GM18909 (cell line): Measurements from ENCODE around the gene MED14.

Source experiments
- ATAC-seq: cut with Tn5 transposase; IDR thresholded peaks from one replicate; pipeline ENCODE4 v1.9.1; 2021; ENCODE audit warnings: mild to moderate bottlenecking; ENCODE audit not compliant: unreplicated experiment, poor library complexity

The MED14 gene

DNA sequence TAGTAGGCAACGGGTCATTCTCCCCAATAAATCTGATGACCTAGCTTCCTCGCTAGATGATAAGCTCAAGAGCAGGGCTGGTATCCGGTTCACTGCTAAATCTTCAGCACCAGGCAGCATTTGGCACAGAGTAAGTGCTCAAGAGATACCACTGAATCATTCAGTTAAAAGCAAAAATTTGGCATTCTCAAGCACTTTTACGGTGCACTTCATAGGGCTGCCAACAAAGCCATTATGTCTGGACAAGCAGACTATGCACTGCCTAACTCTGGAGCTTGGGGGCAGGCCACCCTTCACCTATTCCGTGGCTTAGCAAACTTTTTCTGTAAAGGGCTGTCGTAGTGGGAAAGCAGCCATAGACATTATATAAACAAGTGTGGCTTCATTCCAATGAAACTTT lies 64.2 kb downstream of the MED14 start:
- no peak for ATAC-seq

DNA sequence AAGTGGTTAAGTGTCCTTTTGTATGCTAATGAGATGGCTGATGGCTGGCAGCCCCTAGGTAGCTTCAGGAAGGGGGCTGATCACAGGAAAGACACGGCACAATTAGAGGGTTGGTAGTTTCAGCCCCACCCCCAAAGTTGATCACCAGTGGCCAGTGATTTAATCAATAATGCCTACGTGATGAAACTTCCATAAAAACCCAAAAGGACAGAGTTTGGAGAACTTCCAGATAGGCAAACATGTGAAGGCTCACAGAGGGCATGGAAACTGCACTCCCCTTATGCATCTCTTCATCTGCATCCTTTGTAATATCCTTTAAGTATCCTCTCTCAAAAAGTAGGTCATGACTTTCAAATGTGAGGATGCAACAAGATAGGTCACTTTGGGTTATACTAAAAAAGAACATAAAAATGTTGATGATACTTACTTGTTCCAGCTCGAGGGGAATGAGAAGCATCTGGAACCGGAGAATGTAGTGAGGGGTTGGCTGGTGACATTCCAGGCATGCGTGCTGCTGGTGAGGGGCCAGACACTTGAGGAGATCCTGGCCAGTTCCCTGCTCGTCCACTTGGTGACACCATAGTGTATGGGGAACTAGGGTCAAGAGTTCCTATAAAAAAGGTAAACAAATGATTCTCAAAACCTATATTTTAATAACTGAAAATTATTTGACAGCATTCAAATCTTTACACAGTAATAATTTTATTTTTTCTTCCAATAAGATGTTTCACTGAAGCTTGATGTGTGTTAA lies 71.3 kb downstream of the MED14 start:
- no peak for ATAC-seq

DNA sequence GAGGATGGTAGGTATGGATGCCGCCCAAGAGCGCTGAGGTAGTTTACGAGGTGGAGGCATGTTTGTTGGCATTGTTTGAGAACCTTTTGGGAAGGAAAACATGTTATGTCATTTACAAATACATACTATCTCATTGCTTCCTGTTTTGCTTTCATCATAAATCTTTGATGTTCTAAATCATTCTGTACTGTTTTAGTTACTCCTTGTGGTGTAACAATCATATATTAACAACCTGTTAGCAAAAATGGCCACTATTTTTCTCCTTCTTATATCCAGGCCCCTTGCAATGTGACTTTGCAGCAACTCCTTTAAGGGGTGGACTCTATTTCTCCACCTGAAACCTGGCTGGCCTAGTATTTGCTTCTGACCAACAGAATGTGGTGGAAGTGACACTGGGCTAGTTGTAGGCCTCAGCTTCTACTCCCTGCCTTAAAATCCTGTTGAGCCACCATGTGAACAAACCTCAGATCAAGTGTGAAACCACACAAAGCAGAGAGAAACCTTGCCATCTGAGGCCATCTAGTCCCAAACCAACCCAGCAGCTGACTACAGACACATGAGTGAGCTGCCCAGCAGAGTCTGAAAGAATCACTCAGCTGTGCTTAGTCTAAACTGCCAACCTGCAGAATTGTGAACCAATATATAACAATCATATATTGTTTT lies 72.1 kb downstream of the MED14 start:
- ATAC-seq: no peak

DNA sequence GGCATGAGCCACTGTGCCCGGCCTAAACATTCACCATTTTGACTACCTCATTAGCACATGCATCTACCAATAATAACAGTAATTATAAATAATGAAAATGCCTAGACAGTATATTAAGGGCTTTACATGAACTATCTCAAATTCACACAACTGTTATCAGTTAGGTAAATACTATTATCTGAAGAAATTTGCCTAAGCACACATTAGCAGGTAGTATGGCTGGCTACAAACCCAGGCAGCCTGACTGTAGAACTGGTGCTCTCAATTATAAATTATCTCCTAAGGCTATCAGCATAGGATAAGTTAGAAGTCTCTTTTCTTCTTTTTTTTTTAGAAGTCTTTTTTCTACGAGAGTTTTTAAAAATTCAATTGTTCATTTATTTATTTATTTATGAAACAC lies 73.9 kb downstream of the MED14 start:
- no peak for ATAC-seq

DNA sequence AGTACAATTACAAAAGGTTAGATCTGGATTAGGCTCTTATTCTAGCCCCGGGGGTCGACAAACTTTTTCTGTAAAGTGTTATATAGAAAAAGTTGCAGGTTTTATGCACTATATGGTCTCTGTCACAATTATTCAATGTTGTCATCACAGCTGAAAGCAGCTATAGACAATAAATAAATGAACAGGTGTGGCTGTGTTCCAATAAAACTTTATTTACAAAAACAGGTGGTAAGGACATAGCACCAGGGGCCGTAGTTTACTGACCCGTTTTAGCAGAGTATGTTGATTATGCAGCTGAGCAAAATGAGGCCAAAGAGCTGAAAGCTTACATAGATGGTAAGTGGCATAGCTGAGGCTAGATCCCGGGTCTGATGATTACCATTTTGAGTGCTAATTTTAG lies 75.0 kb downstream of the MED14 start:
- ATAC-seq: no peak

DNA sequence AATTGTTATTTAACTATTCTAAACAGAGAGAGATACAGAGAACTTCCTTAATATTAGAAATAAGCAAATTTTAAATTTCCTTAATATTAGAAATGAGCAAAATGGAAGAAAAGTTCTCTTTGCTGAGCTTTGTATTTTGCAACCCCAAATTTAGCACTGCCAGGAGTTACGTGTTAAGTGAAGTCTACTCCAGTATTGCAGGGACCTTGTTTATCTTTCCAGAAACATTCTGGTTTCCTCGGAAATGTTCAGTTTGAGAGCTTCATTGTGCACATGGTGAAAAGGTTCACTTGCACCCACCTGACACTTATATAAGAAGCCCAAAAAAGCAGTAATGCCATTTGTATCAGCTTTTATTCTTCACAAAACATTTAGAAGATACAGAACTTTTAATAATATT lies 81.8 kb downstream of the MED14 start:
- no peak for ATAC-seq

GRCh38 chrX:40652664-40653063 lies 82.7 kb downstream of the MED14 start:
- ATAC-seq: no peak

- ATAC-seq: no peak
Measured at GRCh38 chrX:40651620-40652223, 83.6 kb downstream of the MED14 start.

DNA sequence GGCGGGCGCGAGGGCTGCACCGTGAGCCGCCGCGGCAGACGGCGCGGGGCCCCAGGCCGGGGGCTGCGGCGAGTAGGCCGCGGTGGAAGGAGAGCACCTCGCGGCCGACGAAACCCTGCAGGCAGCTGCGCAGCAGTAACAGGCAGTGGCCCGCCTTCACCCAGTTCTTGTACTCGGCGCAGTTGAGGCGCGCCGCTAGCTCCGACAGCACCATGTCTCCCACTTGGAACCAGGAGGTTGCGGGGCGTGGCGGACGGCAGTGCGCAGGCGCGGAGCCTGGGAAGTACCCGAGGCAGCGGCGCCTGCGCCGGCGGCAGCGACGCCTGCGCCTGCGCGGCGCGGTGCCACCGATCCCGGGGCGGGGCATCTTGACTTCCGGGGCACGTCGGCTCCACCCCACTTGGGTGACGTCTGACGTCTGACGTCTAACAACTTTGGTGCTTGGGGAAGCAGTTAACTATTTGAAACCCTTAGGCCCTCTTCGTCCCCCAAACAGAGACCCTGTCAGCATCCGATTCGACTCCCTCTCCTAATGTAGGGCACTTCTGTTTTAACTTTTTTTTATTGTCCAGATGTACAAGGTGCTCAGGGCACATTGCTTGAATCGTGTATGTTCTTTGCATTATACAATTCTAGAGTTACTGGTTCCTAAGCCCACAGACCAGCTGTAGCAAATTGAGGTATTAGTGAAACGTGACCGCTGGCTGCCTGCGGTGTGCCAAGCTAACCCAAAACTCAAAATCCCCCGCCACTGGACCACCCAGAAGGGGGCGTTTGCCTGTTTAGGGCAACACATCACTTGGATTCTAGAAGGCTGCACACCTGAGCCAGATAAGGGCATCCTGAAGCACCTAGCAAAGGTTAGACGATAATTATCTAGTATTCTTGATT lies 87.8 kb downstream of the MED14 start, which contains the start of gene CXorf38:
Gene CXorf38, minus strand, starts transcription at position 255 of the 891 bp plus-strand sequence. Its CDS starts 41 bp downstream, at position 214.
- peak; percentile 72 for ATAC-seq

DNA sequence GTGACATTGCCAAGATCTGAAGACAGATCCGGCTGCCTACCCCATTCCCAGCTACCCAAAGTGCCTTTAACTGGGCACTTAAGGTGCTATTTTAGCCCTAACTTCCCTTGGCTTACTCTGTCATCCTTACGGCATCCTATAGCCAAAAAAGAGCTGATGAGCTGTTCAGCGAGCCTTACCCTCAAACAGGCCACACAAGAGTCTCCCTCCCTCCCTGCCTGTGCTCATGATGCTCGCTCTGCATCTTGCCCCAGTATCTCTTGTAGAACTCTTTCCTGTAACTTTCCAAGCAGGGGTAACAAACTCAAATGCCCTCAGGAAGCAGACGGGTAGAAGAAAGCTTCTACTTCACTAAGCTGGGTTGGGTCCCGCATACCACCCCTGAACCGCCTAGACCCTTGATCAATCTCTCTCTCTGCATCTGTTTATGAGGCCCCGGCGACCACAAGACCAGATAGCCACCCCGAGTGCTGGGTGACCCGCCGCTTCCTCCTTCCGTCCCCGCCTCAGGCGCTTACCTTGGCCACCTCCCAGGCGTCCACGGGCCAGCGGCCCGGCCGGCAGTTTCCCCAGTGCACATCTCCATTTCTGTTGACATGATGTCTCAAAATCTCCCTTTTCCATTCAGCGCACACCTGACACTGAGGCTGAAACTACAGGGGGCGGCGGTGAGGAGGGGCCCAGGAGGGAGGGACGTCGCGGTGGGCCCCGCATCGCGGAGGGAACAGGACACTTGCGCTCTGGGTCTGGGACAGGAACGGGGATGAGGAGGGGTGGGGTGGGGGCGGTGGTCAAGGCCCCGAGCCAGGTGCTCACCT lies 88.6 kb downstream of the MED14 start:
- peak; percentile 22 for ATAC-seq

- peak; percentile 45 for ATAC-seq
Measured at GRCh38 chrX:40644821-40645358, 90.5 kb downstream of the MED14 start.

- no peak for ATAC-seq
Measured at GRCh38 chrX:40644176-40644575, 91.2 kb downstream of the MED14 start.

- no peak for ATAC-seq
Measured at GRCh38 chrX:40637687-40638086, 97.7 kb downstream of the MED14 start.

DNA sequence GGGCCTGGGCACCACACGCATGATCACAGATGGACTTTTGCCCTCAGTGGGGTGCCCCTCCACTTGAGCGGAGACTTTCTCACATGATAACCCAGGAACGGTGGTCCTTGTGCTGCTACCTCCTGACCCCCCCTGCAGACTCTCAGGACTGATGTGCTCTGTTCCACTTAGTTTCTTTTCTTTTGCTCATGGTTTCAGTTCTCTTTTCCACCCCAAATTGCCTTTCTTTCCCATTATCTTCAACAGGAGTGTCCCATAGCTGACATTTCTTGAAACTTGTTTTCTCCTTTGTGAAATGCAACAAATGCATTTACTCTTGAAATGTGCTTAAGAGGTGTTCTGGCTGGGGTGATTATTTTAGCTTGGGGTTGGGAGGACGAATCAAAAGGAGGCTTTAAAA lies 103.1 kb downstream of the MED14 start:
- ATAC-seq: no peak

GRCh38 chrX:40628506-40628905 lies 106.8 kb downstream of the MED14 start:
- ATAC-seq: no peak

- no peak for ATAC-seq
Measured at GRCh38 chrX:40625294-40625693, 110.0 kb downstream of the MED14 start.

- ATAC-seq: no peak
Measured at GRCh38 chrX:40623665-40624064, 111.7 kb downstream of the MED14 start.

DNA sequence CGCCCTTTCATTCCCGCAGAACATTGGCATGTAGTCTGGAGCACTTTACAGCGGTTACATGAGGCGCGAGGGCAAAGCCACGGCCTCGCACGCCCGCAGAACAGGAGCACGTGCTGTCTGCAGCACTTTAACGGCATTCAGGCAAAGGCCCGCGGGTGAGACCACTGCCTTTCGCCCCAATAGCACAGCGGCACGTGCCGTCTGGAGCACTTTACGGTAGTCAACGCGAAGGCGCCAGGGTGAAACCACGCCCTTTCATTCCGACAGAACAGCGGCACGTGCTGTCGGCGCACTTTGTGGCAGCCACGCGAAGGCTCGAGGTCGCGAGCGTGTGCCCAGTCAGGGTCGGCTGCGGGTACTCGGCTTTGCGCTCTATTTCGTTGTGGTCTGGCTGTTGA lies 112.2 kb downstream of the MED14 start, which contains the start of gene MPC1L:
Gene MPC1L, plus strand, starts transcription at position 290 of the 398 bp plus-strand sequence. CDS start 138 bp downstream, outside the sequence.
- no peak for ATAC-seq

GRCh38 chrX:40622479-40623138 lies 112.7 kb downstream of the MED14 start:
- no peak for ATAC-seq
